Glutamatergic neuron (in vitro differentiated cells): Measurements from ENCODE around the gene UCN. TPM values are rescaled to one million over a fixed set of nuclear protein-coding genes. Genes with fewer than 3 reads are reported as not detected.
A peak's percentile ranks its signal among the peaks of the same experiment; 100 is the strongest.
"Not testable (repeated sequence)": the region's sequence is repeated elsewhere in the genome, so short reads cannot be mapped to it uniquely, and the experiment has no call there.

ENCODE experiments used
- DNase-seq: peaks from one replicate; pipeline ENCODE4 v3.0.0; 2022
- H3K27ac Mint-ChIP-seq: one replicate; pipeline ENCODE4 v1.8.0; 2020; ENCODE audit warnings: mild to moderate bottlenecking, mixed read lengths, inconsistent platforms; ENCODE audit not compliant: unreplicated experiment
- H3K27me3 Mint-ChIP-seq: one replicate; pipeline ENCODE4 v1.8.0; 2020; ENCODE audit warnings: mild to moderate bottlenecking, moderate library complexity, mixed read lengths, inconsistent platforms; ENCODE audit not compliant: unreplicated experiment
- H3K36me3 Mint-ChIP-seq: one replicate; pipeline ENCODE4 v1.8.0; 2020; ENCODE audit warnings: mild to moderate bottlenecking, mixed read lengths, inconsistent platforms; ENCODE audit not compliant: unreplicated experiment
- H3K4me1 Mint-ChIP-seq: one replicate; pipeline ENCODE4 v1.8.0; 2020; ENCODE audit warnings: mild to moderate bottlenecking, low read depth, mixed read lengths, inconsistent platforms; ENCODE audit not compliant: unreplicated experiment
- H3K4me3 Mint-ChIP-seq: one replicate; pipeline ENCODE4 v1.8.0; 2020; ENCODE audit warnings: mild to moderate bottlenecking, mixed read lengths, inconsistent platforms; ENCODE audit not compliant: unreplicated experiment
- H3K9me3 Mint-ChIP-seq: one replicate; pipeline ENCODE4 v1.8.0; 2020; ENCODE audit warnings: mild to moderate bottlenecking, moderate library complexity, mixed read lengths, inconsistent platforms; ENCODE audit not compliant: unreplicated experiment
- total RNA-seq: library from RNA; stranded (reverse); fragmentation: NEBNext Ultra II Directional; extraction: Animal tissue kit (Norgen Biotek cat#: 25700); gene quantifications from one replicate; pipeline ENCODE4 v1.2.1, GENCODE V29; 2021; ENCODE audit not compliant: unreplicated experiment
- TF ChIP-seq, protein P1 (sequence below): fragments of 200-600 bp; sonication (generic); IDR thresholded peaks from one replicate; pipeline ENCODE4 v1.5.0; 2021; ENCODE audit not compliant: partially characterized antibody, unreplicated experiment

Gene UCN
- total RNA-seq, 1 donor from 2014 or later, result 1.9 TPM

DNA sequence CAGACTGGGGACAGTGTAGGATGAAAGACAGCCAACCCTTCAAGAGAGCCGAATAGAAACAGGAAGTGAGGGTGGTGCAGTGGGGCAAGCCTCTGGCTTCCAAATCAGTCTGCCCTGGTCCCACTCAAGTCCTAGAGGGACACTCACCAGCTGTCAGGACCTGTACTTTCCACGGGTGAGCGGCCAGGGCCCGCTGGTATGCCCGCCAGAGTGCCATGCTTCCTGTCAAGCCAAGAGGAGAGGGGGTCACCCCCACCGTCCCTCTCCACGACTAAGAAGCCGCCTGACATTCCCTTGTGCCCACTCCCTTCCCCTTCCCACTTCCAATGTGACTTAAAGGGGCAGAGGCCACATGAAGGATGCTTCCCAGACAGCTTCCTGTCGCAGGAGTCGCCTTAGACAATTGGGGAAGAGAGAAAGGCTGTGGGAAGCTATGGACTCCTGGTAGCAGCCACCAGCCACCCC lies 14.1 kb upstream of the UCN start:
- TF ChIP-seq, protein P1, sequence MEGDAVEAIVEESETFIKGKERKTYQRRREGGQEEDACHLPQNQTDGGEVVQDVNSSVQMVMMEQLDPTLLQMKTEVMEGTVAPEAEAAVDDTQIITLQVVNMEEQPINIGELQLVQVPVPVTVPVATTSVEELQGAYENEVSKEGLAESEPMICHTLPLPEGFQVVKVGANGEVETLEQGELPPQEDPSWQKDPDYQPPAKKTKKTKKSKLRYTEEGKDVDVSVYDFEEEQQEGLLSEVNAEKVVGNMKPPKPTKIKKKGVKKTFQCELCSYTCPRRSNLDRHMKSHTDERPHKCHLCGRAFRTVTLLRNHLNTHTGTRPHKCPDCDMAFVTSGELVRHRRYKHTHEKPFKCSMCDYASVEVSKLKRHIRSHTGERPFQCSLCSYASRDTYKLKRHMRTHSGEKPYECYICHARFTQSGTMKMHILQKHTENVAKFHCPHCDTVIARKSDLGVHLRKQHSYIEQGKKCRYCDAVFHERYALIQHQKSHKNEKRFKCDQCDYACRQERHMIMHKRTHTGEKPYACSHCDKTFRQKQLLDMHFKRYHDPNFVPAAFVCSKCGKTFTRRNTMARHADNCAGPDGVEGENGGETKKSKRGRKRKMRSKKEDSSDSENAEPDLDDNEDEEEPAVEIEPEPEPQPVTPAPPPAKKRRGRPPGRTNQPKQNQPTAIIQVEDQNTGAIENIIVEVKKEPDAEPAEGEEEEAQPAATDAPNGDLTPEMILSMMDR, result no peak
- Mint-ChIP-seq H3K36me3 (peaks cover 6% of the 10 kb centered on the region), H3K4me1 (no peaks in the 10 kb centered on the region), H3K27ac (no peak overlapping the region), H3K27me3 (peaks cover 2% of the 10 kb centered on the region), H3K9me3 (peaks cover 1% of the 10 kb centered on the region), H3K4me3 (peak overlapping the region; percentile 100)
- DNase-seq, result no peak

DNA sequence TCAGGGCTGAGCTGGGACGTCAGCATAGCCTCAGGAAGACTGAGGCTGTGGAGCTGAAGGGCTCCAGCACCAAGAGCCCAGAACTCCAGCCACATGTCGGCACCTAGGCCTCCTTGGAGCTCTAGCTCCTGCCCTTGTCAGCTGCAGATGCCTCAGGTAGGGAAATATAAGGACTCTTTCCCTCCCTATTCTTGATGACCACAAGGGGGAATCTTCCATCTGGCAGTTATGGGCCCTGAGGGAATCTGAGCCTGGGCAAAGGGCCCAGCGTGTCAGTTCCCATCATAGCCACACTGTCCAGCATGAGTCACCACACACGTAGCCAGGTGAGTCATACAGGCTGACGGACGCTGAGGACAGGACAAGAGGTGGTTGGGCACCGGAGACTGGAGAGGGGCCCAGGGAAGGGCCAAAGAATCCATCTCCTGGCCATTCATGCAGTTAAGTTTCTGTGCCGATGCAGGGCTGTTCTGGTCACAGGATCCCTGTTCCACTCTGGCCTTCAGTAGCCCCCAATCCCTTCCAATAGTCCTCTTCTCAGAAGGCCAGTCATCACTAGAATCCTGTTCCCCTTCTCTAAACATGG lies 12.8 kb upstream of the UCN start:
- peak; percentile 17 for DNase-seq
- Mint-ChIP-seq H3K9me3 (peaks cover 1% of the 10 kb centered on the region), H3K4me3 (peak overlapping the region; percentile 7), H3K27ac (no peak overlapping the region), H3K4me1 (no peaks in the 10 kb centered on the region), H3K27me3 (no peaks in the 10 kb centered on the region), H3K36me3 (peaks cover 3% of the 10 kb centered on the region)
- TF ChIP-seq, protein P1, result peak; percentile 14

DNA sequence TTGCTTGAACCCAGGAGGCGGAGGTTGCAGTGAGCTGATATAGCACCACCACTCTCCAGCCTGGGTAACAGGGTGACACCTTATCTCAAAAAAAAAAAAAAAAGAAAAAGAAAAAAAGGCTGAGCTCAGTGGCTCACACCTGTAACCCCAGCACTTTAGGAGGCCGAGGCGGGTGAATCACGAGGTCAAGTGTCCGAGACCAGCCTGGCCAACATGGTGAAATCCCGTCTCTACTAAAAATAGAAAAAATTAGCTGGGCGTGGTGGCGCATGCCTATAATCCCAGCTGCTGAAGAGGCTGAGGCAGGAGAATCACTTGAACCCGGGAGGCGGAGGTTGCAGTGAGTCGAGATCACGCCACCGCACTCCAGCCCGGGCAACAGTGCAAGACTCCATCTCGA lies 11.6 kb upstream of the UCN start:
- not testable (repeated sequence) for H3K36me3 Mint-ChIP-seq, DNase-seq, H3K27ac Mint-ChIP-seq, H3K4me1 Mint-ChIP-seq, H3K27me3 Mint-ChIP-seq, H3K4me3 Mint-ChIP-seq, H3K9me3 Mint-ChIP-seq

DNA sequence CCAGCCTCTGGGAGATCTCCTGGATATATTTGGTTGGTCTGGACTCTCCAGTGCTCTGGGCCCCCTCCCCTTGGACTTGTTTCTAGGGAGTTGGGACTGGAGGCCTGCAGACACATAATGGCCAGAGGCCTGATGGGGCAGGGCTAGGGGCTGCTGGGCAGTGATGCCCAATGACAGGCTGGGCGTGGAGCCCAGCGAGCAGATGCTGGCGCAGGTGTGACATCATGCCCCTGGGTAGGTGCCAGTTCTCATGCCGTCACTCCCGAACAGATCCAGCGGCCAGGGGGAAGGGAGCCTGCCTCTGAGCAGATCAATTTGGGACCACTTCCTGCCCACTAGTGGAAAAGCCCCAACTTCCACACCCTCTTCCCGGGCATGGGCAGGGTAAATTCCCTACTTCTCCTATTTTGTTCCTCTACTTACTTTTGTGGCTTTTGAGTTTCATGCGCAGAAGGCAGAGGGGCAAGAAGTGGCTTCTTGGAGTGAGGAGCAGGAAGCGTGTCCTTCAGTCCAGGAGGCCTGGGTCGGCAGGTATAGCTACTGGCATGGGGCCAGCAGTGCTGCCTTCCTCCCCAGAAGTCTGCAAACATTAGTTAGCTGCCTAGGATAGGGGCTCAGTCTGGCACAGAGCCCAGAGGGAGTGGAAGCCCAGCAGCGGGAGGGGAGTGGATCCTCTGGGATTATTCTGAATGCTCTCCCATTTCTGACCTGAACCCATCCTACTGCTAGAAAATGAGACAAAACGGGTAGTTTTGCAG lies 8.6 kb upstream of the UCN start:
- peaks cover 6% of the 10 kb centered on the region for H3K36me3 Mint-ChIP-seq
- no peak for DNase-seq

DNA sequence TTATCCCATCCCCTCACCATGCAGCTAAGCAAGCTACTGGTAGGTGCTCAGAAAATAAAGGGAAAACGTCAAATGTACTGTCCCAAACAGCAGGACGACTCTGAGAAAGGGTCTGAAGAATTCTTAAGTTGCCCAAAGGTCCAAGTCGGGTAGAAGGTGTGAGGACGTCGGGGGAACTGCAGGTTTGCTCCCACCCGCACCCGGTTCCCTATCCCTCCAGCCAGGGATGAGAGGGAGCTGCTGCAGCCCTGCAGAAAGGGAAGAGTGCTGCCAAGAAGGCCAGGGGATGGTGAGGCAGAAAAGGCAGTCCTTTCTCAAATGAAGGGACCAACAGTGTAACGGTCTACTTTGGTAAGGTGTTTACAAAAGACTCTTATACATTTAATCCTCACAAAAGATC lies 6.9 kb upstream of the UCN start:
- H3K4me1 Mint-ChIP-seq, result peaks cover 2% of the 10 kb centered on the region
- H3K27me3 Mint-ChIP-seq, result peaks cover 2% of the 10 kb centered on the region
- H3K36me3 Mint-ChIP-seq, result peaks cover 11% of the 10 kb centered on the region
- TF ChIP-seq, protein P1, result no peak
- H3K4me3 Mint-ChIP-seq, result no peak overlapping the region
- H3K9me3 Mint-ChIP-seq, result no peaks in the 10 kb centered on the region
- H3K27ac Mint-ChIP-seq, result no peak overlapping the region
- DNase-seq, result no peak

More for the DNA sequence above, 8.6 kb upstream of the UCN start:
- peaks cover 2% of the 10 kb centered on the region for H3K4me1 Mint-ChIP-seq
- TF ChIP-seq, protein P1, result no peak
- no peak overlapping the region for H3K27ac Mint-ChIP-seq
- H3K9me3 Mint-ChIP-seq, result no peaks in the 10 kb centered on the region
- H3K4me3 Mint-ChIP-seq, result no peak overlapping the region
- H3K27me3 Mint-ChIP-seq, result peaks cover 2% of the 10 kb centered on the region
